Keratinocyte (primary cell): ENCODE data around the gene TARS3.

Experiments used
- CTCF ChIP-seq, 3 experiments: IDR thresholded peaks in 1 of 3; conservative IDR thresholded peaks in 1 of 3; optimal IDR thresholded peaks in 1 of 3; 2 replicates in 2 of 3; 3 replicates in 1 of 3; pipeline versions ENCODE3 to v1.5.1; 2011; ENCODE audit warnings: low read length in 3 of 3, mild to moderate bottlenecking in 3 of 3, moderate library complexity in 2 of 3, control low read depth in 1 of 3, inconsistent platforms in 1 of 3; ENCODE audit not compliant: insufficient read depth in 2 of 3; ENCODE audit errors: extremely low read depth in 1 of 3
- EZH2 ChIP-seq: IDR thresholded peaks from one replicate; pipeline ENCODE4 v1.6.1; 2012; ENCODE audit warnings: inconsistent platforms, mild to moderate bottlenecking, low read length, moderate library complexity

GRCh38 chr15:101765772-101766456 lies 41.6 kb upstream of the TARS3 start:
- TF ChIP-seq CTCF (optimal IDR thresholded peaks at IDR 0.05 in 1 of 3, IDR thresholded peaks at IDR 0.05 in 1 of 3, conservative IDR thresholded peaks at IDR 0.05 in 1 of 3; ENCODE audit: extremely low read depth in 1 of 3, insufficient read depth in 2 of 3, low read length in 3 of 3) (no peak), EZH2 (no peak)
